ENCODE results near the gene ADAMTS3. TPM values are rescaled to one million over a fixed set of nuclear protein-coding genes. Genes with fewer than 3 reads are reported as not detected.

ADAMTS3 gene
- polyA plus RNA-seq, 1 donor = 2.0 TPM

- DNase-seq (ENCODE audit: low read depth) = no peak
Observed at GRCh38 chr4:72418458-72418857, 150.6 kb downstream of the ADAMTS3 start.

- no peak for DNase-seq (ENCODE audit: low read depth)
Observed at GRCh38 chr4:72410158-72410557, 158.9 kb downstream of the ADAMTS3 start.

- no peak for DNase-seq (ENCODE audit: low read depth)
Observed at GRCh38 chr4:72408568-72408967, 160.5 kb downstream of the ADAMTS3 start.

DNA sequence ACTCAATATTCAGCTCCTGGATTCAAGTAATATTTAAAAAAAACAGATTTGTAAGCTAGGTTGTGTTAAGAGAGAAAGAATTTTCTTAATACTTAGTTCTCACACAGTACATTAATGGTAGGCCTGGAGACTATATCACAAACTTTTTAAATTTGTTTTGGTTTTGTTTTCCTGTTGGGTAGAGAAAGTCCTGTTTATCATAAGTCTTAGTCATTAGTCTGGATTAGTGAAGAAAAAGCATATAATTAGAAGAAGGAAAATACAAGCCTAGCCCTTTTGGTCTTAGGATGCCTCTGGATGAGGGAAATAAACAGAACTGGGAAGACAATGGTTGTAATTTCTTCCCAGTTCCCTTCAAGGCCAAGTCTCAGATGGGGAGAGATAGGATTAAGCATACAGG is 163.6 kb downstream of the ADAMTS3 start:
- DNase-seq (ENCODE audit: low read depth) = no peak

GRCh38 chr4:72397314-72397713 is 171.7 kb downstream of the ADAMTS3 start:
- no peak for DNase-seq (ENCODE audit: low read depth)

DNA sequence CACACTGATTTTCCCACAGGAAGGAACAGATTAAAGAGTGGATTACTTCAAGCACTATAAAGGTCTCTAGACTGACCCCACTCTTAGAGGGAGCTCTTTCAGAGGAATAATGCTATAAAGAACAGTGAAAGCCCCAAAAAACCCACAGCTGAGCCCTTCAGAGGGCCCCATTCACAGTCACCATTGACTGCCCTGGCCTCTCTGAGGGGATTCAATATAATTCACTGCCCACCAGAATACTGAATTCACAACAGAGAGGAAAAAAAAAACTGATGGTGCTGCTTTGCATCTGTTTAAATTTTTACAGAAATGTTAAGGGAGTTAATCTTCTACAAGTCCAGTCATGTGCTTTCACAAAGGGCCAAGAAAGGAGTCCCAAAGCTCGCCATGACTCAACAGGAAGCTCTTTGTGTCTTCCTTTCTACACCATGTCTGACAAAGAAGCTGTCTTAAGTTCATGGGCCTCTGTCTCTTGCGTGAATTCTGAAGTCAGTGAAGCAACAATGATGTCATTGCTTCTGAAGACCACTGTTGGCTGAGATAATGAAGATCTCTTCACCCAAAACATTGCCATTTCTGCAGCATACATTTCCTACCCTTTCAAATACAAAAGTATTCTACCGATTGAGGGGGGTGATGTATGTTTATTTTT is 174.9 kb downstream of the ADAMTS3 start:
- no peak for DNase-seq (ENCODE audit: low read depth)

DNA sequence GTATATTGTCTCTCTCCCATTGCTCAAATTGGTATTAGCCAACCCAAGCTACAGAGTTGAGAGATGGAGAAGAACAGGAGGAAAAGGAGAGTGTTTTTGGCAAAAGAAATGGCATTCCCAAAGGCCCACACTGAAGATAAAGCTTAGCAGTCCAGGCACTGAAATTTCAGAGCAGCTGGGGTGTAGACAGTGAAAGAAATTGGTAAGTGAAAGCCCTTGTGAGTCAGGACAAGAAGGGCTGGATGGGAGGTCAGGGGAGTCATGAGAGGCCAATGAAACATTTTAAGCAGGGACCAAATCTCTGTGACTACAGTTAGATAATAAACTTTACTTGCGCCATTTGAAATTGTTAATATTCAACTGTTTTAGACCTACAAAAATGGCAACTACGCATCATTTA is 177.7 kb downstream of the ADAMTS3 start:
- no peak for DNase-seq (ENCODE audit: low read depth)

- no peak for DNase-seq (ENCODE audit: low read depth)
Observed at GRCh38 chr4:72390409-72390808, 178.6 kb downstream of the ADAMTS3 start.

GRCh38 chr4:72388521-72388920 is 180.5 kb downstream of the ADAMTS3 start:
- DNase-seq (ENCODE audit: low read depth) = no peak

DNA sequence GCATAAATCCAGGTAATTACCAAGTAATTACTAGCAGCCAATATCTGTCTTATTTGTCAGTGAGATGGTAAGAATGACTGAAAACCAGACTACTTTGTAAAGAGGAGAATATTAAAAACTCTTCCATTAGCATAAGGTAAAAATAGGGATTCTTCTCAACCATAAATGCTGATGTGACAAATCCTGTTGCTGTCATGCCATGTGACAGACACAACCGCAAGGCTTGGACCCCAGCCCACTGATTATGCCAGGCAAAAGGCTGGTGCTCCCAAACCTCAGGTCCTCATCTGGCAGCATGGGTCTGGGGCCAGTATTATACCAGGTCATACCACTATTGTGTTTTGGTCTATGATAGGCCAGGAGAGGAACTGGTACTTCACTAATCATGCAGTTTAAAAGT is 181.1 kb downstream of the ADAMTS3 start:
- DNase-seq (ENCODE audit: low read depth) = no peak

GRCh38 chr4:72383439-72383838 is 185.6 kb downstream of the ADAMTS3 start:
- no peak for DNase-seq (ENCODE audit: low read depth)

- no peak for DNase-seq (ENCODE audit: low read depth)
Observed at GRCh38 chr4:72378901-72379300, 190.1 kb downstream of the ADAMTS3 start.

- DNase-seq (ENCODE audit: low read depth) = no peak
Observed at GRCh38 chr4:72377491-72378194, 191.4 kb downstream of the ADAMTS3 start.

- no peak for DNase-seq (ENCODE audit: low read depth)
Observed at GRCh38 chr4:72376901-72377300, 192.1 kb downstream of the ADAMTS3 start.

GRCh38 chr4:72375073-72375736 is 193.8 kb downstream of the ADAMTS3 start:
- DNase-seq (ENCODE audit: low read depth) = no peak

- no peak for DNase-seq (ENCODE audit: low read depth)
Observed at GRCh38 chr4:72374159-72374558, 194.9 kb downstream of the ADAMTS3 start.

GRCh38 chr4:72366601-72367000 is 202.4 kb downstream of the ADAMTS3 start:
- DNase-seq (ENCODE audit: low read depth) = no peak

- DNase-seq (ENCODE audit: low read depth) = no peak
Observed at GRCh38 chr4:72365981-72366380, 203.0 kb downstream of the ADAMTS3 start.

DNA sequence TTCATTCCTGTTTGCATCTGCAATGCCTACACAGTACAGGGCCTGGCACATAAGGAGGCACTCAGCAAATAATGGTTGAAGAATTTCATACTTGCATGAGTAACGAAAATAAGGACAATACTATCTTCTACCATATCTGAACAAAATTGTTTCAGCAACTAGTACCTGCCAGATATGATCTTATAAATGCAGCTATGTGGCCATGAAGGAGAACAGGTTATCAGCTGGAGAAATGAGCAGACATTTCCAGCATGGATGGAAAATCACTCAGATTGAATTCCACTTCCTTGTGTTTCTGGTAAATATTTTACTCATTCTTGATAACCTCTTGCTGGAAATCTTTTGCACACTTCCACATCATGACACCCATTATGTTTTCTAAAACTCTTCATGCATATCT is 204.0 kb downstream of the ADAMTS3 start:
- no peak for DNase-seq (ENCODE audit: low read depth)

GRCh38 chr4:72360075-72360474 is 208.9 kb downstream of the ADAMTS3 start:
- no peak for DNase-seq (ENCODE audit: low read depth)

DNA sequence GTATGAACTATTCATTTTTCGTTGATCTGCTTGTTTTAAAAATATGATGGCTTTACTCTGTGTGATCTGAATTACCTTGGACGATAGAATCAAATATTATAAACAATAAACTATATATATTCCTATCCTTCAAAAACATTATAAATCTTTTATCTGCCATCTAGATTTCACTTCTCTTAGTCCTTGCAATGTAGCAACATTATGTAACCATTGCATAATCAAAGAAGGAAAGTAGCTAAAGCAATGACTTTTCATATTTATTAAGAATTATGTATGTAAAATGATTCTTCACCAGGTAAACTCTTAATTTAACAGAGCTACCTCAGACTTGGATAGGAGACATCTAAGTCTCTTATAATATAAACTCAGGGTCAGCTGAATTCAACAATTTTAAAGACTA is 210.5 kb downstream of the ADAMTS3 start:
- no peak for DNase-seq (ENCODE audit: low read depth)

- no peak for DNase-seq (ENCODE audit: low read depth)
Observed at GRCh38 chr4:72357908-72358307, 211.1 kb downstream of the ADAMTS3 start.

GRCh38 chr4:72352711-72353110 is 216.3 kb downstream of the ADAMTS3 start:
- DNase-seq (ENCODE audit: low read depth) = no peak
